Psoas muscle (tissue), 8 donors: ENCODE data around the gene ZSCAN5B. TPM values are rescaled to one million over a fixed set of nuclear protein-coding genes. Genes with fewer than 3 reads are reported as not detected.
"Not testable (repeated sequence)": the region's sequence is repeated elsewhere in the genome, so short reads cannot be mapped to it uniquely, and the experiment has no call there.

ENCODE experiments used
- ATAC-seq, 4 donors: fragments of 200-7000 bp; cut with Tn5 transposase; one replicate each; pipeline ENCODE4 v1.9.1; 2020; ENCODE audit warnings: moderate library complexity in 3 of 4, mild to moderate bottlenecking in 2 of 4
- DNase-seq, 2 donors: peaks; one replicate each; pipeline ENCODE4 v3.0.0-alpha.2; 2020
- H3K27ac ChIP-seq: fragments of 200-600 bp; one replicate; pipeline ENCODE4 v1.8.0; 2022
- H3K27me3 ChIP-seq, 3 donors: fragments of 200-600 bp in 1 of 3; one replicate each; pipeline versions ENCODE4 v1.6.1 to v1.8.0; 2013 to 2022; ENCODE audit warnings: low read length in 2 of 3, mild to moderate bottlenecking in 2 of 3, moderate library complexity in 1 of 3; ENCODE audit not compliant: insufficient read depth in 3 of 3
- H3K36me3 ChIP-seq, 2 donors: fragments of 200-600 bp in 1 of 2; one replicate each; pipeline versions ENCODE4 v1.6.1 to v1.8.0; 2013 to 2022; ENCODE audit warnings: low read depth in 1 of 2, mild to moderate bottlenecking in 1 of 2, moderate library complexity in 1 of 2; ENCODE audit not compliant: insufficient read depth in 1 of 2
- H3K4me1 ChIP-seq: fragments of 200-600 bp; one replicate; pipeline ENCODE4 v1.8.0; 2022
- H3K4me3 ChIP-seq: fragments of 200-600 bp; one replicate; pipeline ENCODE4 v1.8.0; 2022; ENCODE audit warnings: mild to moderate bottlenecking
- H3K9me3 ChIP-seq: fragments of 200-600 bp; one replicate; pipeline ENCODE4 v1.8.0; 2022
- WGBS, 3 donors: extraction: QIAGEN DNeasy Blood & Tissue Kit; methylation state at CpG; one replicate each; pipeline versions ENCODE4 v1.1.6 to v1.1.7; 2013; 5-methylcytosine and 5-hydroxymethylcytosine counted together
- intact Hi-C, 2 donors: fragments of 100-400 bp; cut with DNase I; formaldehyde crosslinking; loops; one replicate each; pipeline versions ENCODE4 v1.11.0 to v1.14.2; 2022
- polyA plus RNA-seq, 3 donors: library from polyadenylated mRNA; stranded (reverse); fragments of 200-250 nt; gene quantifications; one replicate each; pipeline ENCODE4 v1.2.3, GENCODE V29; 2013
- total RNA-seq, 4 donors: library from RNA; stranded (reverse); fragmentation: NEBNext Ultra II Directional in 2 of 4; extraction: Animal tissue kit (Norgen Biotek cat#: 25700) in 2 of 4; gene quantifications; one replicate each; pipeline versions ENCODE4 v1.2.1 to v1.2.4, GENCODE V29; 2021 to 2023
- TF ChIP-seq, protein P1 (sequence below): fragments of 200-600 bp; IDR thresholded peaks from one replicate; pipeline ENCODE4 v1.8.0; 2022; ENCODE audit warnings: antibody characterized with exemption
- donor health status: healthy with polysubstance abuse.
- donor health status: DM: no; HTN: no; CAD: no; lungs with moderate emphysema.
- donor health status: Bipolar disorder and iron deficiency.
- donor health status: healthy.
- donor health status: DM: yes; HTN: yes; CAD: no.
- donor health status: DM: no; HTN: no; CAD: no.
- donor health status: DM: no; HTN: no; CAD: no.
- donor health status: DM: yes; HTN: yes; CAD: no.

ZSCAN5B gene
- total and polyA plus RNA-seq, 7 donors: 0.05 TPM; not detected in 6

DNA sequence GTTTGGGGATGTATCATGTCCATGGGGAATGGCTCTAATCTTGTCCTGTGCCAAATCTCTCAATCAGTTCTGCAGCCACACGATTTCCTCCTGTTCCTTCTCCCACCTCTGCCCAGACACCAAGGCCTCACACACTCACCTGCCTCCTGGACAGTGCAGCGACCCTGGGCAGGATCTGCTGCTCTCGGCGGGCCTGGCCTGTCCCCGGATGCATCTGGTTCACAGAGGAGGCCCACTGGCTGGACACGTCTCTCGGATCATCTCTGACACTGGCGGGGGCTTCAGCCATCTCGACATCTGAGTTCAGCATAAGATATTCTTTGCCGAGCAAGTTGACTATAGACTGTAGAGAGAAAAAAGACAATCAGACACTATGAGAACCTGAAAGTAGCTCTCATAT is 5.9 kb downstream of the ZSCAN5B start:
- H3K4me1 ChIP-seq: no peaks in the 10 kb centered on the region
- intact Hi-C loops: no loop called here
- WGBS, 3 donors: 76 to 80% (median 80%) methylated on average over 10 of the region's 10 CpGs

DNA sequence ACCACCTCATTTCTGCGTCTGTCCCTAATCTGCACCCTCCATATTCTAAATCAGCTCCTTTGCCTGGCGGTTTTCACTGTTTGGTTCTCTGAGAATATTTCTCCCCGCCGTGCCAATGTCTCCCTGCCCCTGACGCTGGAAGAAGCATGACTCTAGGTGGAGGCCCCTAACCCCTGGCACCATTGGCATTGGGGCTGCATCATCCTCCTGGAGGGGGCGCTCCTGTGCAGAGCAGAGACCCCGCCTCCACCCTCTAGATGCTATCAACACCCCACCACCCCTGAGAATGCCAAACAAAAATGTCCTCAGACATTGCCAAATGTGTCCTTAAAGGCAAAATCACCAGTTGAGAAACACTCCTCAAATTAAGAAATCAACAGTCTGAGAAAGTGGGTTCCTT is 6.5 kb downstream of the ZSCAN5B start:
- Histone ChIP-seq H3K4me3 (no peak overlapping the region), H3K36me3 (no peaks in the 10 kb centered on the region), H3K9me3 (no peaks in the 10 kb centered on the region), H3K4me1 (no peaks in the 10 kb centered on the region), H3K27me3 (no peaks in the 10 kb centered on the region), H3K27ac (no peak overlapping the region)
- ATAC-seq: no peak
- TF ChIP-seq, protein P1, sequence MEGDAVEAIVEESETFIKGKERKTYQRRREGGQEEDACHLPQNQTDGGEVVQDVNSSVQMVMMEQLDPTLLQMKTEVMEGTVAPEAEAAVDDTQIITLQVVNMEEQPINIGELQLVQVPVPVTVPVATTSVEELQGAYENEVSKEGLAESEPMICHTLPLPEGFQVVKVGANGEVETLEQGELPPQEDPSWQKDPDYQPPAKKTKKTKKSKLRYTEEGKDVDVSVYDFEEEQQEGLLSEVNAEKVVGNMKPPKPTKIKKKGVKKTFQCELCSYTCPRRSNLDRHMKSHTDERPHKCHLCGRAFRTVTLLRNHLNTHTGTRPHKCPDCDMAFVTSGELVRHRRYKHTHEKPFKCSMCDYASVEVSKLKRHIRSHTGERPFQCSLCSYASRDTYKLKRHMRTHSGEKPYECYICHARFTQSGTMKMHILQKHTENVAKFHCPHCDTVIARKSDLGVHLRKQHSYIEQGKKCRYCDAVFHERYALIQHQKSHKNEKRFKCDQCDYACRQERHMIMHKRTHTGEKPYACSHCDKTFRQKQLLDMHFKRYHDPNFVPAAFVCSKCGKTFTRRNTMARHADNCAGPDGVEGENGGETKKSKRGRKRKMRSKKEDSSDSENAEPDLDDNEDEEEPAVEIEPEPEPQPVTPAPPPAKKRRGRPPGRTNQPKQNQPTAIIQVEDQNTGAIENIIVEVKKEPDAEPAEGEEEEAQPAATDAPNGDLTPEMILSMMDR: no peak
- no peak for DNase-seq
- 63 to 69% (median 67%) methylated on average over 7 of the region's 7 CpGs for WGBS, 3 donors
- intact Hi-C loops: no loop called here

More for the DNA sequence above, 5.9 kb downstream of the ZSCAN5B start:
- Histone ChIP-seq H3K4me3 (no peak overlapping the region), H3K36me3 (no peaks in the 10 kb centered on the region), H3K9me3 (no peaks in the 10 kb centered on the region), H3K27me3 (no peaks in the 10 kb centered on the region), H3K27ac (no peak overlapping the region)
- TF ChIP-seq, protein P1: no peak
- no peak for ATAC-seq
- DNase-seq: no peak

DNA sequence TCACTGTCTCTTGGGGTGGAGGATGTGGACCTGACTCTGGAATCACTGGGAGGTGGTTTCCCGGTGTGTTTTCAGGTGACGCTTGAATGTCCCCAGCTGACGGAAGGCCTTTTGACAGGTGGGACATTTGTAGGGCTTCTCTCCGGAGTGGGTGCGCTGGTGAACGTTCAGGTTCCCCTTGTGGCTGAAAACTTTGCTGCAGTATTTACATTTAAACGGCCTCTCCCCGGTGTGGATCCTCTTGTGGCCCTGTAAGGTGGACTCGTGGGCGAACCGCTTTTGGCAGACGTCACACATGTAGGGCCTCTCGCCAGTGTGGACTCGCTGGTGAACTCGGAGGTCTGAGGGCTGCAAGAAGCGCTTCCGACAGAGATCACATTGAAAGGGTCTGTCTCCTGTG is 7.8 kb downstream of the ZSCAN5B start:
- Histone ChIP-seq H3K4me1 (no peaks in the 10 kb centered on the region), H3K36me3 (no peaks in the 10 kb centered on the region), H3K9me3 (no peaks in the 10 kb centered on the region), H3K4me3 (no peak overlapping the region), H3K27me3 (no peaks in the 10 kb centered on the region), H3K27ac (no peak overlapping the region)
- DNase-seq: no peak
- intact Hi-C loops: no loop called here
- TF ChIP-seq, protein P1: no peak
- 68% methylated on average over 17 of the region's 17 CpGs for WGBS, 3 donors
- ATAC-seq: no peak

DNA sequence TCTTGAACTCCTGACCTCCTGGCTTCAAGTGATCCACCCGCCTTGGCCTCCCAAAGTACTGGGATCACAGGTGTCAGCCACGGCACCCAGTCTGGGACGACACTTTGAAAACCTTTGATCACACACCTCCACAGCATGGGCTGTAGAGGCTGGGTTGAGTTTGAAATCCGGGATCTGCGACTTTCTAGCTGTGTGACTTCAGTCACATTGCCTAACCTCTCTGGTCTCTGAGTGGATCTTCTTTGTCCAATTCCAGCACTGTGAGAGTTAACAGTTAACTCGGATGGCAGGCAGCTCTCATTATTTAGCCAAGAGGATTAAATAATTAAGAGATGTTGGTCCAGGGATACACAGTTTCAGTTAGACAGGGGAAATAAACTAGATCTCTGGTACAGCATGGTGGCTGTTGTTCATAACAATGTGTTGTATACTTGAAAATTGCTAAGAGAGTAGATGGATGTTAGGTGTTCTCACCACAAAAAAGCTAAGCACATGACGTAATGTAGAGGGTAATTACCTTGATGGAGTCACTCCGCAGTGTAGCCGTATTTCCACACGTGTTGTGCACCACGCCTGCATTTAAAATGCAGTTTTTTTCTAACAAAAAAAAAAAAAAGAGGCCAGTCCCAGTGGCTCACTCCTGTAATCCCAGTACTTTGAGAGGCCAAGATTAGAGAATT is 19.9 kb downstream of the ZSCAN5B start:
- DNase-seq (no peak), ATAC-seq (no peak)
- TF ChIP-seq, protein P1: no peak
- intact Hi-C loops: no loop called here
- Histone ChIP-seq H3K27ac (no peak overlapping the region), H3K36me3 (no peaks in the 10 kb centered on the region), H3K9me3 (no peaks in the 10 kb centered on the region), H3K4me3 (no peak overlapping the region), H3K27me3 (peaks cover 0 to 26% (median 9%) of the 10 kb centered on the region in 3 donors), H3K4me1 (no peaks in the 10 kb centered on the region)
- WGBS, 3 donors: 48 to 52% (median 49%) methylated on average over 11 of the region's 11 CpGs

DNA sequence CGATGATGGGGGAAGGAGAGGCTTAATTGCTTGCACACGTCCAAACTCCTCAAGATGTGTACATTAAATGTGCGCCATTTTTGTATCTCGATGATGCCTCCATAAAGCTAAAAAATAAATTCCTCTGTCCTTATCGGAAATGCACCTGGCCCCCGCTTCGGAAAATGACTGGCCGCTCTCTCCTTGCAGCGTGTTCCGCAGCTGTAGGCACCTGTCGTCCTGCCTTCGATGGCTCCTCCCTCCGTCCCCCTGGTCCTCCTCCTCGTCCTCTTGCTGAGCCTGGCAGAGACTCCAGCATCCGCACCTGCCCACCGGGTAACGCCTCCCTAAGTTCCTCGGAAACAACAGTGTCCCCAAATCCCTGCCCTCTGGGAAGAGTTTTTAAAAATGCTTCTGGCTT is 20.7 kb downstream of the ZSCAN5B start:
- Histone ChIP-seq H3K9me3 (no peaks in the 10 kb centered on the region), H3K4me1 (no peaks in the 10 kb centered on the region), H3K4me3 (no peak overlapping the region), H3K36me3 (no peaks in the 10 kb centered on the region), H3K27ac (no peak overlapping the region), H3K27me3 (peaks cover 0 to 27% (median 9%) of the 10 kb centered on the region in 3 donors)
- ATAC-seq (no peak), DNase-seq (no peak)
- TF ChIP-seq, protein P1: no peak
- intact Hi-C loops: no loop called here
- 43 to 49% (median 44%) methylated on average over 18 of the region's 18 CpGs for WGBS, 3 donors

DNA sequence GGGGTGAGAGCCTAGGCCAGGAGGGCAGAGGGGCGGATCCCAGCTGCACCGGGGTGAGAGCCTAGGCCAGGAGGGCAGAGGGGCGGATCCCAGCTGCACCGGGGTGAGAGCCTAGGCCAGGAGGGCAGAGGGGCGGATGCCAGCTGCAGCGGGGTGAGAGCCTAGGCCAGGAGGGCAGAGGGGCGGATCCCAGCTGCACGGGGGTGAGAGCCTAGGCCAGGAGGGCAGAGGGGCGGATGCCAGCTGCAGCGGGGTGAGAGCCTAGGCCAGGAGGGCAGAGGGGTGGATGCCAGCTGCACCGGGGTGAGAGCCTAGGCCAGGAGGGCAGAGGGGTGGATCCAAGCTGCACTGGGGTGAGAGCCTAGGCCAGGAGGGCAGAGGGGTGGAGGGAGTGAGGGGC is 21.3 kb downstream of the ZSCAN5B start:
- H3K4me1 ChIP-seq, ATAC-seq, intact Hi-C loops, H3K4me3 ChIP-seq, H3K27ac ChIP-seq, H3K9me3 ChIP-seq, DNase-seq, H3K36me3 ChIP-seq: not testable (repeated sequence)
- WGBS, 3 donors: 50 to 80% (median 71%) methylated on average over 3 to 10 of the region's 11 CpGs
- peaks cover 0 to 27% (median 9%) of the 10 kb centered on the region in 3 donors for H3K27me3 ChIP-seq

DNA sequence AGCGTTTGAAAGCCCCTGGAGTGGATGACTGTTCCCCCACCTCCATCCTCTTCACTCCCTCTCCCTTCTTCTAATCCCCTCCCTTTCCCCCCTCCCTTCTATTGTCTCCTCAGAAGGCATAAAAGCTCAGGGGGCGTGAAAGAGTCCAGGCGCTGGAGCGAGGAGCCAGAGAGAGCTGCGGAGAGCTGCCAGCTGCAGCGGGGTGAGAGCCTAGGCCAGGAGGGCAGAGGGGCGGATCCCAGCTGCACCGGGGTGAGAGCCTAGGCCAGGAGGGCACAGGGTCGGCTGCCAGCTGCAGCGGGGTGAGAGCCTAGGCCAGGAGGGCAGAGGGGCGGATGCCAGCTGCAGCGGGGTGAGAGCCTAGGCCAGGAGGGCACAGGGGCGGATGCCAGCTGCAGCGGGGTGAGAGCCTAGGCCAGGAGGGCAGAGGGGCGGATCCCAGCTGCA is 21.7 kb downstream of the ZSCAN5B start, which contains the start of gene GALP:
Gene GALP (plus strand): TSS at position 148 of the 447 bp plus-strand sequence. CDS start 1,101 bp downstream, outside the sequence.
- peaks cover 0 to 27% (median 9%) of the 10 kb centered on the region in 3 donors for H3K27me3 ChIP-seq
- H3K36me3 ChIP-seq, H3K9me3 ChIP-seq, ATAC-seq, H3K27ac ChIP-seq, H3K4me1 ChIP-seq, H3K4me3 ChIP-seq, DNase-seq, intact Hi-C loops: not testable (repeated sequence)
- 29 to 36% (median 30%) methylated on average over 13 to 15 of the region's 15 CpGs for WGBS, 3 donors
